HepG2 (cell line): ENCODE measurements around the gene HDAC4. TPM values are rescaled to one million over a fixed set of nuclear protein-coding genes. Genes with fewer than 3 reads are reported as not detected.
A peak's percentile ranks its signal among the peaks of the same experiment; 100 is the strongest.

Source experiments
- PRDM15 ChIP-seq: sonication (generic); formaldehyde crosslinking; IDR thresholded peaks from 2 replicates; pipeline ENCODE4 v1.4.0; 2020; ENCODE audit warnings: missing genetic modification reagents
- ZNF407 ChIP-seq: sonication (generic); formaldehyde crosslinking; IDR thresholded peaks from one replicate; pipeline ENCODE4 v1.5.1; 2020; ENCODE audit warnings: mild to moderate bottlenecking, missing genetic modification reagents; ENCODE audit errors: not compliant biosample characterization
- polyA plus RNA-seq, 8 experiments: library from polyadenylated mRNA; depleted of rRNA in 3 of 8; stranded (reverse) in 7 of 8; unstranded in 1 of 8; fragments of >200 nt; fragmentation: Illumina TruSeq in 4 of 8; extraction: Trizol in 4 of 8; gene quantifications; 2 replicates each; pipeline versions ENCODE4 v1.2.1 to v1.2.3, GENCODE V29; 2011 to 2016; ENCODE audit warnings: low read depth in 4 of 8, missing spikeins in 1 of 8, mixed read lengths in 1 of 8; ENCODE audit not compliant: insufficient read depth in 1 of 8
- total RNA-seq, 5 experiments: library from RNA; depleted of rRNA; stranded (reverse); fragments of >200 nt; fragmentation: Illumina TruSeq; extraction: Trizol; gene quantifications; 2 replicates each; pipeline ENCODE4 v1.2.3, GENCODE V29; 2016; ENCODE audit warnings: low read depth in 1 of 5
- TF ChIP-seq, protein P1 (sequence below): sonication (generic); formaldehyde crosslinking; IDR thresholded peaks from 2 replicates; pipeline ENCODE4 v1.4.0; 2020; ENCODE audit warnings: missing genetic modification reagents, borderline replicate concordance
- TF ChIP-seq, protein P2 (sequence below): sonication (generic); formaldehyde crosslinking; IDR thresholded peaks from 2 replicates; pipeline ENCODE4 v1.4.0; 2020; ENCODE audit warnings: missing genetic modification reagents, borderline replicate concordance
- TF ChIP-seq, protein P3 (sequence below): IDR thresholded peaks from 2 replicates; pipeline ENCODE4 v1.6.1; 2012; ENCODE audit warnings: low read depth, low read length, improper control_type of control experiment
- TF ChIP-seq, protein P4 (sequence below): sonication (generic); formaldehyde crosslinking; IDR thresholded peaks from 2 replicates; pipeline ENCODE4 v1.8.1; 2022; ENCODE audit warnings: low read depth, mild to moderate bottlenecking, missing genetic modification reagents

The HDAC4 gene
- total and polyA plus RNA-seq, 2 of the 13 experiments (the other 11 are each of a cell fraction or from before 2014, with no cell fraction given): 10.1 to 11.5 TPM

GRCh38 chr2:239401067-239401880 lies 454 bp upstream of the HDAC4 start (continued):
- TF ChIP-seq ZNF407 (CRISPR knock-in tag): peak; percentile 98
- TF ChIP-seq, protein P1, sequence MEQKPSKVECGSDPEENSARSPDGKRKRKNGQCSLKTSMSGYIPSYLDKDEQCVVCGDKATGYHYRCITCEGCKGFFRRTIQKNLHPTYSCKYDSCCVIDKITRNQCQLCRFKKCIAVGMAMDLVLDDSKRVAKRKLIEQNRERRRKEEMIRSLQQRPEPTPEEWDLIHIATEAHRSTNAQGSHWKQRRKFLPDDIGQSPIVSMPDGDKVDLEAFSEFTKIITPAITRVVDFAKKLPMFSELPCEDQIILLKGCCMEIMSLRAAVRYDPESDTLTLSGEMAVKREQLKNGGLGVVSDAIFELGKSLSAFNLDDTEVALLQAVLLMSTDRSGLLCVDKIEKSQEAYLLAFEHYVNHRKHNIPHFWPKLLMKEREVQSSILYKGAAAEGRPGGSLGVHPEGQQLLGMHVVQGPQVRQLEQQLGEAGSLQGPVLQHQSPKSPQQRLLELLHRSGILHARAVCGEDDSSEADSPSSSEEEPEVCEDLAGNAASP: peak; percentile 69; the same call in 1 of the 2 replicates
- TF ChIP-seq, protein P2, sequence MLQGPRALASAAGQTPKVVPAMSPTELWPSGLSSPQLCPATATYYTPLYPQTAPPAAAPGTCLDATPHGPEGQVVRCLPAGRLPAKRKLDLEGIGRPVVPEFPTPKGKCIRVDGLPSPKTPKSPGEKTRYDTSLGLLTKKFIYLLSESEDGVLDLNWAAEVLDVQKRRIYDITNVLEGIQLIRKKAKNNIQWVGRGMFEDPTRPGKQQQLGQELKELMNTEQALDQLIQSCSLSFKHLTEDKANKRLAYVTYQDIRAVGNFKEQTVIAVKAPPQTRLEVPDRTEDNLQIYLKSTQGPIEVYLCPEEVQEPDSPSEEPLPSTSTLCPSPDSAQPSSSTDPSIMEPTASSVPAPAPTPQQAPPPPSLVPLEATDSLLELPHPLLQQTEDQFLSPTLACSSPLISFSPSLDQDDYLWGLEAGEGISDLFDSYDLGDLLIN (CRISPR knock-in tag): peak; percentile 99
- TF ChIP-seq, protein P3, sequence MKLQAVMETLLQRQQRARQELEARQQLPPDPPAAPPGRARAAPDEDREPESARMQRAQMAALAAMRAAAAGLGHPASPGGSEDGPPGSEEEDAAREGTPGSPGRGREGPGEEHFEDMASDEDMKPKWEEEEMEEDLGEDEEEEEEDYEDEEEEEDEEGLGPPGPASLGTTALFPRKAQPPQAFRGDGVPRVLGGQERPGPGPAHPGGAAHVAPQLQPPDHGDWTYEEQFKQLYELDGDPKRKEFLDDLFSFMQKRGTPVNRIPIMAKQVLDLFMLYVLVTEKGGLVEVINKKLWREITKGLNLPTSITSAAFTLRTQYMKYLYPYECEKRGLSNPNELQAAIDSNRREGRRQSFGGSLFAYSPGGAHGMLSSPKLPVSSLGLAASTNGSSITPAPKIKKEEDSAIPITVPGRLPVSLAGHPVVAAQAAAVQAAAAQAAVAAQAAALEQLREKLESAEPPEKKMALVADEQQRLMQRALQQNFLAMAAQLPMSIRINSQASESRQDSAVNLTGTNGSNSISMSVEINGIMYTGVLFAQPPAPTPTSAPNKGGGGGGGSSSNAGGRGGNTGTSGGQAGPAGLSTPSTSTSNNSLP: no peak
- TF ChIP-seq, protein P4, sequence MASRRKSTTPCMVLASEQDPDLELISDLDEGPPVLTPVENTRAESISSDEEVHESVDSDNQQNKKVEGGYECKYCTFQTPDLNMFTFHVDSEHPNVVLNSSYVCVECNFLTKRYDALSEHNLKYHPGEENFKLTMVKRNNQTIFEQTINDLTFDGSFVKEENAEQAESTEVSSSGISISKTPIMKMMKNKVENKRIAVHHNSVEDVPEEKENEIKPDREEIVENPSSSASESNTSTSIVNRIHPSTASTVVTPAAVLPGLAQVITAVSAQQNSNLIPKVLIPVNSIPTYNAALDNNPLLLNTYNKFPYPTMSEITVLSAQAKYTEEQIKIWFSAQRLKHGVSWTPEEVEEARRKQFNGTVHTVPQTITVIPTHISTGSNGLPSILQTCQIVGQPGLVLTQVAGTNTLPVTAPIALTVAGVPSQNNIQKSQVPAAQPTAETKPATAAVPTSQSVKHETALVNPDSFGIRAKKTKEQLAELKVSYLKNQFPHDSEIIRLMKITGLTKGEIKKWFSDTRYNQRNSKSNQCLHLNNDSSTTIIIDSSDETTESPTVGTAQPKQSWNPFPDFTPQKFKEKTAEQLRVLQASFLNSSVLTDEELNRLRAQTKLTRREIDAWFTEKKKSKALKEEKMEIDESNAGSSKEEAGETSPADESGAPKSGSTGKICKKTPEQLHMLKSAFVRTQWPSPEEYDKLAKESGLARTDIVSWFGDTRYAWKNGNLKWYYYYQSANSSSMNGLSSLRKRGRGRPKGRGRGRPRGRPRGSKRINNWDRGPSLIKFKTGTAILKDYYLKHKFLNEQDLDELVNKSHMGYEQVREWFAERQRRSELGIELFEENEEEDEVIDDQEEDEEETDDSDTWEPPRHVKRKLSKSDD (CRISPR knock-in tag): peak; percentile 98
- TF ChIP-seq PRDM15 (CRISPR knock-in tag): peak; percentile 83
